DOHH2 (cell line): Measurements from ENCODE around the gene PYGM.

Experiments used
- CTCF ChIP-seq: fragments of 200-600 bp; sonication (generic); IDR thresholded peaks from one replicate; pipeline ENCODE4 v1.5.1; 2014; ENCODE audit warnings: antibody characterized with exemption, mild to moderate bottlenecking, low read depth, low read length; ENCODE audit not compliant: poor library complexity, severe bottlenecking
- EZH2phosphoT487 ChIP-seq: fragments of 200-600 bp; sonication (generic); IDR thresholded peaks from 2 replicates; pipeline ENCODE4 v1.6.1; 2017; ENCODE audit warnings: borderline replicate concordance, mild to moderate bottlenecking, antibody characterized with exemption, low read length, moderate library complexity, mixed read lengths

- TF ChIP-seq CTCF, result no peak
- TF ChIP-seq EZH2phosphoT487, result no peak
Measured at GRCh38 chr11:64723907-64724862, 35.6 kb downstream of the PYGM start.
